HL-60 (cell line): ENCODE measurements around the gene DYNC1H1.

ENCODE experiments used
- DNase-seq, 2 experiments: peaks; one replicate each; pipeline ENCODE4 v3.0.0-alpha.2; 2010 to 2020; ENCODE audit warnings: low read depth in 1 of 2, low spot score in 1 of 2
- H3K27ac ChIP-seq: fragments of 250-450 bp; sonication (Bioruptor Pico); replicated peaks from 2 replicates; pipeline ENCODE4 v1.5.1; 2020; ENCODE audit warnings: mild to moderate bottlenecking, moderate library complexity
- H3K27me3 ChIP-seq: fragments of 250-450 bp; sonication (Bioruptor Pico); 2 replicates; pipeline ENCODE4 v1.5.1; 2021; ENCODE audit warnings: mild to moderate bottlenecking, moderate library complexity; ENCODE audit not compliant: insufficient read depth, poor library complexity, severe bottlenecking
- H3K4me3 ChIP-seq: replicated peaks from 2 replicates; pipeline ENCODE4 v1.5.1; 2011; ENCODE audit warnings: mild to moderate bottlenecking, control low read depth, low read length; ENCODE audit not compliant: insufficient read depth
- GABPA ChIP-seq: IDR thresholded peaks from 2 replicates; pipeline ENCODE4 v1.6.1; 2012; ENCODE audit warnings: low read depth
- POLR2AphosphoS5 ChIP-seq: IDR thresholded peaks from 2 replicates; pipeline ENCODE4 v1.6.1; 2012; ENCODE audit warnings: low read depth
- SPI1 ChIP-seq: IDR thresholded peaks from 2 replicates; pipeline ENCODE4 v1.6.1; 2012; ENCODE audit warnings: low read depth, mild to moderate bottlenecking, borderline replicate concordance
- TF ChIP-seq, protein P1 (sequence below): IDR thresholded peaks from one replicate; pipeline ENCODE4 v1.5.1; 2011; ENCODE audit warnings: low read length, control low read depth, inconsistent platforms; ENCODE audit not compliant: insufficient read depth
- TF ChIP-seq, protein P2 (sequence below): IDR thresholded peaks from 2 replicates; pipeline ENCODE4 v1.6.1; 2012; ENCODE audit warnings: low read depth; ENCODE audit not compliant: insufficient replicate concordance

The DYNC1H1 gene

GRCh38 chr14:101962503-101962874, 1.9 kb upstream of the DYNC1H1 start:
- Histone ChIP-seq H3K4me3 (no peak overlapping the region), H3K27ac (no peak overlapping the region), H3K27me3 (no peaks in the 10 kb centered on the region)
- no peak for DNase-seq
- no peak for TF ChIP-seq POLR2AphosphoS5
- TF ChIP-seq, protein P1, sequence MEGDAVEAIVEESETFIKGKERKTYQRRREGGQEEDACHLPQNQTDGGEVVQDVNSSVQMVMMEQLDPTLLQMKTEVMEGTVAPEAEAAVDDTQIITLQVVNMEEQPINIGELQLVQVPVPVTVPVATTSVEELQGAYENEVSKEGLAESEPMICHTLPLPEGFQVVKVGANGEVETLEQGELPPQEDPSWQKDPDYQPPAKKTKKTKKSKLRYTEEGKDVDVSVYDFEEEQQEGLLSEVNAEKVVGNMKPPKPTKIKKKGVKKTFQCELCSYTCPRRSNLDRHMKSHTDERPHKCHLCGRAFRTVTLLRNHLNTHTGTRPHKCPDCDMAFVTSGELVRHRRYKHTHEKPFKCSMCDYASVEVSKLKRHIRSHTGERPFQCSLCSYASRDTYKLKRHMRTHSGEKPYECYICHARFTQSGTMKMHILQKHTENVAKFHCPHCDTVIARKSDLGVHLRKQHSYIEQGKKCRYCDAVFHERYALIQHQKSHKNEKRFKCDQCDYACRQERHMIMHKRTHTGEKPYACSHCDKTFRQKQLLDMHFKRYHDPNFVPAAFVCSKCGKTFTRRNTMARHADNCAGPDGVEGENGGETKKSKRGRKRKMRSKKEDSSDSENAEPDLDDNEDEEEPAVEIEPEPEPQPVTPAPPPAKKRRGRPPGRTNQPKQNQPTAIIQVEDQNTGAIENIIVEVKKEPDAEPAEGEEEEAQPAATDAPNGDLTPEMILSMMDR, result no peak
- TF ChIP-seq, protein P2, sequence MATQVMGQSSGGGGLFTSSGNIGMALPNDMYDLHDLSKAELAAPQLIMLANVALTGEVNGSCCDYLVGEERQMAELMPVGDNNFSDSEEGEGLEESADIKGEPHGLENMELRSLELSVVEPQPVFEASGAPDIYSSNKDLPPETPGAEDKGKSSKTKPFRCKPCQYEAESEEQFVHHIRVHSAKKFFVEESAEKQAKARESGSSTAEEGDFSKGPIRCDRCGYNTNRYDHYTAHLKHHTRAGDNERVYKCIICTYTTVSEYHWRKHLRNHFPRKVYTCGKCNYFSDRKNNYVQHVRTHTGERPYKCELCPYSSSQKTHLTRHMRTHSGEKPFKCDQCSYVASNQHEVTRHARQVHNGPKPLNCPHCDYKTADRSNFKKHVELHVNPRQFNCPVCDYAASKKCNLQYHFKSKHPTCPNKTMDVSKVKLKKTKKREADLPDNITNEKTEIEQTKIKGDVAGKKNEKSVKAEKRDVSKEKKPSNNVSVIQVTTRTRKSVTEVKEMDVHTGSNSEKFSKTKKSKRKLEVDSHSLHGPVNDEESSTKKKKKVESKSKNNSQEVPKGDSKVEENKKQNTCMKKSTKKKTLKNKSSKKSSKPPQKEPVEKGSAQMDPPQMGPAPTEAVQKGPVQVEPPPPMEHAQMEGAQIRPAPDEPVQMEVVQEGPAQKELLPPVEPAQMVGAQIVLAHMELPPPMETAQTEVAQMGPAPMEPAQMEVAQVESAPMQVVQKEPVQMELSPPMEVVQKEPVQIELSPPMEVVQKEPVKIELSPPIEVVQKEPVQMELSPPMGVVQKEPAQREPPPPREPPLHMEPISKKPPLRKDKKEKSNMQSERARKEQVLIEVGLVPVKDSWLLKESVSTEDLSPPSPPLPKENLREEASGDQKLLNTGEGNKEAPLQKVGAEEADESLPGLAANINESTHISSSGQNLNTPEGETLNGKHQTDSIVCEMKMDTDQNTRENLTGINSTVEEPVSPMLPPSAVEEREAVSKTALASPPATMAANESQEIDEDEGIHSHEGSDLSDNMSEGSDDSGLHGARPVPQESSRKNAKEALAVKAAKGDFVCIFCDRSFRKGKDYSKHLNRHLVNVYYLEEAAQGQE, result no peak
- no peak for TF ChIP-seq GABPA
- TF ChIP-seq SPI1, result no peak

DNA sequence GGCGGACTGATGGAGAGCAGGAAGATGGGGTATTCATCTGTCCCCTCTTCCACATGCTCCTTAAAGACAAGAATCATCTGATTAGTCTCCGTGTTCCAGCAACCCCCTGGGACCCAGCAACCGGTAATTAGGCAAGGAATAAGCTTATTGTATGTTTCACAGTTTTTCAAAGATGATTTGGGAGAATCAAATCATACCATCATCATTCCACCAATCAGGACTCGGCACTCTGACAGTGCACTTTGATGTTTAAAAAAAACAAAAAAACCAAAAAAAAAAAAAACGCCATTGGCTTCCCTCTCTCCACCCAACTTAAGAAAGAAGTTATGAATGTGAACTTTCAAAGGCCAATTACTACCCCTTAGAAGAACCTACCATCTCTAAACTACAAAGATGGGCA, 1.3 kb upstream of the DYNC1H1 start:
- no peak overlapping the region for H3K27ac ChIP-seq
- H3K4me3 ChIP-seq, result no peak overlapping the region
- TF ChIP-seq, protein P1, result no peak
- TF ChIP-seq GABPA (no peak), POLR2AphosphoS5 (no peak), SPI1 (no peak)
- TF ChIP-seq, protein P2, result no peak
- DNase-seq, result no peak
- no peaks in the 10 kb centered on the region for H3K27me3 ChIP-seq

DNA sequence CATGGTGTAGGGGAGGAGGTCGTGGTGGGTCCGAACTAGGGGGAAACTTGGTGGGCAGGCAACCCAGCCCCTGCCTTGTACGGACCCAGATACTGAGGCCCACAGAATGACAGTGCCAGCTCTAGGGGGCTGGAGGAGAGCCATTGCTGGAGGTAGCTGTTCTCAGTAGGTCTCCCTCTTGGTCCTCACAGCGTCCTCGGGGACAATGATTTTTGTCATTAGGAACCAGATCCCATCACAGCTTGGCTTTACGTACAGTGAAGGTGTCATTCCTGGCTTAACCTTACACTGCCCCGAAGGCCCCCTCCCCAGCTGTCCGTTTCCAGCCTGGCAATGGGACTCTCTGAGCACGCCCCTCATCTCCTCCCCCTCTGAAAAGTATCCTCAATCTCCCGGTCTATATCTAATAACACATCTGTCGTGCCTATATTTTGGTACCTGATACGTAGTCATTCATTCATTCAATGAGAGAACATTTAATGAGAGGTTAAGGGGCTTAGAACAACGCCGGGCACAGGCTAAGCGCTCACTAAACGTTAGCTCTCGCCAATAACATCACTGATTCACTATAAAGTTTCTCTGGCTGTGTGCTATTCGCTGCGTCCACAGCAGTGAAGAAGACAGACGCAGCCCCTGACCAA, 597 bp upstream of the DYNC1H1 start:
- H3K4me3 ChIP-seq, result no peak overlapping the region
- no peak overlapping the region for H3K27ac ChIP-seq

More for the DNA sequence above, 597 bp upstream of the DYNC1H1 start:
- H3K27me3 ChIP-seq, result no peaks in the 10 kb centered on the region
- DNase-seq, result no peak
- no peak for TF ChIP-seq POLR2AphosphoS5
- TF ChIP-seq SPI1, result no peak
- TF ChIP-seq GABPA, result no peak
- TF ChIP-seq, protein P2, result no peak
- TF ChIP-seq, protein P1, result no peak
